Gastrocnemius medialis (tissue), 4 donors: ENCODE measurements around the gene PDE5A. TPM values are rescaled to one million over a fixed set of nuclear protein-coding genes. Genes with fewer than 3 reads are reported as not detected.

Source experiments
- ATAC-seq, 2 donors: fragments of 150-250 bp; one replicate each; pipeline ENCODE4 v1.9.1; 2016
- DNase-seq, 2 donors: peaks; one replicate each; pipeline ENCODE4 v3.0.0-alpha.2; 2019
- H3K27ac ChIP-seq, 4 donors: fragments of 200-600 bp; sonication (generic); 1 replicate in 1 of 4; 2 replicates in 3 of 4; pipeline ENCODE4 v1.5.1; 2016 to 2018; ENCODE audit warnings: mild to moderate bottlenecking in 2 of 4, moderate library complexity in 1 of 4
- H3K27me3 ChIP-seq, 3 donors: fragments of 200-600 bp; sonication (generic) in 2 of 3; 1 replicate in 1 of 3; 2 replicates in 2 of 3; pipeline versions ENCODE4 v1.5.1 to v1.6.0; 2016 to 2019; ENCODE audit warnings: mild to moderate bottlenecking in 1 of 3, moderate library complexity in 1 of 3
- H3K36me3 ChIP-seq, 2 donors: fragments of 200-600 bp; sonication (generic) in 1 of 2; one replicate each; pipeline ENCODE4 v1.5.1; 2017 to 2018
- H3K4me1 ChIP-seq, 2 donors: fragments of 200-600 bp; sonication (generic) in 1 of 2; one replicate each; pipeline ENCODE4 v1.5.1; 2016 to 2017; ENCODE audit warnings: mild to moderate bottlenecking in 2 of 2
- H3K4me3 ChIP-seq, 4 donors: fragments of 200-600 bp; sonication (generic) in 3 of 4; 1 replicate in 1 of 4; 2 replicates in 3 of 4; pipeline ENCODE4 v1.5.1; 2016 to 2019; ENCODE audit warnings: mild to moderate bottlenecking in 2 of 4
- H3K9me3 ChIP-seq, 3 donors: fragments of 200-600 bp; sonication (generic) in 2 of 3; 1 replicate in 1 of 3; 2 replicates in 2 of 3; pipeline ENCODE4 v1.5.1; 2016 to 2019
- POLR2A ChIP-seq, 2 donors: fragments of 450-650 bp; IDR thresholded peaks; one replicate each; pipeline ENCODE4 v1.6.1; 2017; ENCODE audit warnings: antibody characterized with exemption in 2 of 2, mild to moderate bottlenecking in 2 of 2, moderate library complexity in 2 of 2
- in situ Hi-C, 4 donors: fragments of 200-750 bp; cut with MboI; loops; one replicate each; pipeline versions ENCODE4 v1.15.0 to v1.8.0; 2017; ENCODE audit warnings: low sequenced_read_pairs in 4 of 4
- intact Hi-C: fragments of 100-400 bp; cut with DNase I; formaldehyde crosslinking; loops from one replicate; pipeline ENCODE4 v1.15.1; 2023; ENCODE audit warnings: low total_unique reads
- total RNA-seq, 4 donors: library from RNA; depleted of rRNA; stranded (reverse); fragments of >200 nt; gene quantifications; one replicate each; pipeline versions ENCODE4 v1.1.0 to v1.2.3, GENCODE V29; 2016
- TF ChIP-seq, protein P1 (sequence below), 5 experiments: fragments of 450-650 bp in 3 of 5; fragments of 200-600 bp in 2 of 5; sonication (generic) in 2 of 5; IDR thresholded peaks in 4 of 5; conservative IDR thresholded peaks in 1 of 5; 1 replicate in 4 of 5; 2 replicates in 1 of 5; pipeline ENCODE4 v1.5.1; 2016 to 2019; ENCODE audit warnings: antibody characterized with exemption in 5 of 5, mild to moderate bottlenecking in 3 of 5, moderate library complexity in 3 of 5

Gene PDE5A
- total RNA-seq, 4 donors from 2014 or later: 5.5 to 9.9 (median 6.0) TPM

DNA sequence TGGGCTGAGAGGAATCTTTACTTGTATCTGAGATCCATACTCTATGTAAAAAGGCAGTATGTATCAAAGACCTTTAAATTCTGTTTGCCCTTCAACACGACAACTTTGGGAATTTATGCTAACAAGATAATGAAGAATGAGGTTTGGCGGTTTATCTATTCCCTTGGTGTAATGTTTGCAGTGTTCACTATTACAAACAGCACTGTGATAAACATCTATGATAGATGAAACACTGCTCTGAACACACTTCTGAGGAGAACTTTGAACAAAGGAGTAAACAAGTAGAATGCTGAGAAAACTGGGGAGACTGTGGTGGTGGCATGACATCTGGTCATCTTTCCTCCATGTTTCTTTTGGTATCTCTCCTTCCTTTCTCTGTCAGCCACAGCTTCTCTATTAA lies 126.9 kb downstream of the PDE5A start:
- Histone ChIP-seq H3K27me3 (no peaks in the 10 kb centered on the region), H3K27ac (no peak overlapping the region), H3K9me3 (no peaks in the 10 kb centered on the region), H3K4me3 (no peak overlapping the region), H3K36me3 (peaks cover 3 to 88% of the 10 kb centered on the region in 2 donors), H3K4me1 (no peaks in the 10 kb centered on the region)
- intact Hi-C loops: no loop called here
- in situ Hi-C loops: no loop called here
- TF ChIP-seq, protein P1, sequence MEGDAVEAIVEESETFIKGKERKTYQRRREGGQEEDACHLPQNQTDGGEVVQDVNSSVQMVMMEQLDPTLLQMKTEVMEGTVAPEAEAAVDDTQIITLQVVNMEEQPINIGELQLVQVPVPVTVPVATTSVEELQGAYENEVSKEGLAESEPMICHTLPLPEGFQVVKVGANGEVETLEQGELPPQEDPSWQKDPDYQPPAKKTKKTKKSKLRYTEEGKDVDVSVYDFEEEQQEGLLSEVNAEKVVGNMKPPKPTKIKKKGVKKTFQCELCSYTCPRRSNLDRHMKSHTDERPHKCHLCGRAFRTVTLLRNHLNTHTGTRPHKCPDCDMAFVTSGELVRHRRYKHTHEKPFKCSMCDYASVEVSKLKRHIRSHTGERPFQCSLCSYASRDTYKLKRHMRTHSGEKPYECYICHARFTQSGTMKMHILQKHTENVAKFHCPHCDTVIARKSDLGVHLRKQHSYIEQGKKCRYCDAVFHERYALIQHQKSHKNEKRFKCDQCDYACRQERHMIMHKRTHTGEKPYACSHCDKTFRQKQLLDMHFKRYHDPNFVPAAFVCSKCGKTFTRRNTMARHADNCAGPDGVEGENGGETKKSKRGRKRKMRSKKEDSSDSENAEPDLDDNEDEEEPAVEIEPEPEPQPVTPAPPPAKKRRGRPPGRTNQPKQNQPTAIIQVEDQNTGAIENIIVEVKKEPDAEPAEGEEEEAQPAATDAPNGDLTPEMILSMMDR (IDR thresholded peaks at IDR 0.05 in 4 of 5, conservative IDR thresholded peaks at IDR 0.05 in 1 of 5): no peak
- TF ChIP-seq POLR2A (IDR thresholded peaks at IDR 0.05): no peak
- no peak for DNase-seq
- ATAC-seq: no peak

DNA sequence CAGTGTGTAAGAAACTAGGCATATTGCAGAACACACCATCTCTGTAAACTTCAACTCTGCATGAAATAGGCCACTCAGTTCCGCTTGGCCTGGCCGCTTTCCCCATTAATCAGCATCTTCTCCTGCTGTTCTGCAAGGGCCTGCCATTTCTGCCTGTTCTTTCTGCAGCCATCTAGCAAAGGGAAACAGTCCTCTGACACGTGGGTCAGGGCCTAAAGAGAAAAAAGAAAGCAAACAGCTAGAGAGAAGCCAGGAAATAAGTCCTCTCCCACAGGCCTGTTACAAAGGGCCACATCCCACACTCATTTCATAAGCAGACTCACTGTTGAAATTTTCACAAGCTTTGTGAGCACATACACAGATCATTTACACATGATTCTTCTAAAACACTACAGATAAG lies 130.1 kb downstream of the PDE5A start:
- DNase-seq: no peak
- H3K4me1 ChIP-seq: no peaks in the 10 kb centered on the region
- H3K9me3 ChIP-seq: no peaks in the 10 kb centered on the region
- H3K36me3 ChIP-seq: peaks cover 3 to 89% of the 10 kb centered on the region in 2 donors
- no peaks in the 10 kb centered on the region for H3K27me3 ChIP-seq
- in situ Hi-C loops (no loop called here), intact Hi-C loops (no loop called here)
- ATAC-seq: no peak
- no peak overlapping the region for H3K4me3 ChIP-seq
- H3K27ac ChIP-seq: peak overlapping the region in 1 of 4 donors; percentile 43
- TF ChIP-seq, protein P1 (IDR thresholded peaks at IDR 0.05 in 4 of 5, conservative IDR thresholded peaks at IDR 0.05 in 1 of 5): no peak
- TF ChIP-seq POLR2A (IDR thresholded peaks at IDR 0.05): no peak

DNA sequence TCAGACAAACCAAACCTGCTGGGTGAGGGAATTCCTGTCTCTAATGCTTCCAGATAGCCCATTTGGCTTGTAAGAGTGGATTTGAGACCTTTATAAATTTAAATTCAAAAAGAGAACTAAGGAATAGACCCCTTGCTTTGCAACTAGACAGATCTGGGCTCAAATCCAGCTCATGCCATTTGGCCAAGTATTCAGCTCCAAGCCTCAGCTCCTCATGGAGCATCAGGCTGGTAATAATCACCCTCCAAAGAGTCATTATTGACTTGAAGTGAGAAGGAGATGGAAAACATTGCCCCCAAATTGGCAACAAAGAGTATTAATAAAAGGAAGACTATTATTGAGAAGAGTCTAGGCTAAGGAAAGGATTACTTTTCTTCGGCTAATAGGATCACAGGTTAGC lies 134.7 kb downstream of the PDE5A start:
- DNase-seq (no peak), ATAC-seq (no peak)
- Histone ChIP-seq H3K9me3 (no peaks in the 10 kb centered on the region), H3K36me3 (peaks cover 3 to 50% of the 10 kb centered on the region in 2 donors), H3K27ac (no peak overlapping the region), H3K27me3 (no peaks in the 10 kb centered on the region), H3K4me3 (no peak overlapping the region), H3K4me1 (no peaks in the 10 kb centered on the region)
- TF ChIP-seq, protein P1 (IDR thresholded peaks at IDR 0.05 in 4 of 5, conservative IDR thresholded peaks at IDR 0.05 in 1 of 5): no peak
- no peak for TF ChIP-seq POLR2A (IDR thresholded peaks at IDR 0.05)
- in situ Hi-C loops: no loop called here
- intact Hi-C loops: no loop called here

DNA sequence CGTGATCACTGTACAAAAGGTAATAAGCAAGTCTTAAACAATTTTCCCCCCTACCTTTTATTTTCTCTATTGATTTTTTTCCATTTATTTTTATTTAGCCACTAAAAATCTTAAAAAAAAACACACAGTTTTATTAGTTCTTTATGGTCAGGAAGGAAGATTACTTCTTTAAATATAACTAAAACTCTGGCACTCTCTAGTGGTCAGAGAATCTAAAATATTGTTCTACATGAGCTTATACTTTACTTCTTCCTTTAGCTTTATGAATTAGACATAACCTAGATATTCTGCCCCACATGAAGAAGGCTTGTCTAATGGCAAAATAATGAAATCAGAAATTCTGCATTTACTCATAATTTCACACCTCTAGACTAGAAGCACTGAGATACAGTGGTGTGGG lies 135.2 kb downstream of the PDE5A start:
- Histone ChIP-seq H3K27ac (no peak overlapping the region), H3K27me3 (no peaks in the 10 kb centered on the region), H3K4me1 (no peaks in the 10 kb centered on the region), H3K4me3 (no peak overlapping the region), H3K9me3 (no peaks in the 10 kb centered on the region), H3K36me3 (peaks cover 2 to 46% of the 10 kb centered on the region in 2 donors)
- in situ Hi-C loops: no loop called here
- intact Hi-C loops: no loop called here
- TF ChIP-seq, protein P1 (IDR thresholded peaks at IDR 0.05 in 4 of 5, conservative IDR thresholded peaks at IDR 0.05 in 1 of 5): no peak
- TF ChIP-seq POLR2A (IDR thresholded peaks at IDR 0.05): no peak
- ATAC-seq (no peak), DNase-seq (no peak)

GRCh38 chr4:119490335-119490734 lies 138.3 kb downstream of the PDE5A start:
- H3K4me3 ChIP-seq: no peak overlapping the region
- no peak overlapping the region for H3K27ac ChIP-seq
- DNase-seq: no peak
- H3K4me1 ChIP-seq: no peaks in the 10 kb centered on the region
- H3K36me3 ChIP-seq: peaks cover 0 to 16% of the 10 kb centered on the region in 2 donors
- in situ Hi-C loops: no loop called here
- H3K9me3 ChIP-seq: no peaks in the 10 kb centered on the region
- no peaks in the 10 kb centered on the region for H3K27me3 ChIP-seq
- TF ChIP-seq, protein P1 (IDR thresholded peaks at IDR 0.05 in 4 of 5, conservative IDR thresholded peaks at IDR 0.05 in 1 of 5): no peak
- no peak for TF ChIP-seq POLR2A (IDR thresholded peaks at IDR 0.05)
- intact Hi-C loops: no loop called here
- peak in 1 of 2 donors; percentile 24 for ATAC-seq
